GM23338 (cell line): ENCODE data around the gene SMYD3. TPM values are rescaled to one million over a fixed set of nuclear protein-coding genes. Genes with fewer than 3 reads are reported as not detected.

ENCODE experiments used
- ATAC-seq: fragments of 200-7000 bp; cut with Tn5 transposase; 3 replicates; pipeline ENCODE4 v1.9.1; 2020
- DNase-seq: peaks from one replicate; pipeline ENCODE4 v3.0.0-alpha.2; 2015; ENCODE audit warnings: low spot score
- H2AFZ ChIP-seq: fragments of 200-600 bp; sonication (generic); 2 replicates; pipeline ENCODE4 v1.8.0; 2016; ENCODE audit warnings: antibody characterized with exemption, mild to moderate bottlenecking, moderate library complexity
- H3F3A ChIP-seq: fragments of 200-600 bp; sonication (generic); replicated peaks from 2 replicates; pipeline ENCODE4 v1.8.0; 2017; ENCODE audit warnings: antibody characterized with exemption, mixed run types, low read depth
- H3K27ac ChIP-seq: fragments of 200-600 bp; sonication (generic); 2 replicates; pipeline ENCODE4 v1.6.1; 2016; ENCODE audit warnings: low read depth
- H3K27me3 ChIP-seq: fragments of 200-600 bp; sonication (generic); 2 replicates; pipeline ENCODE4 v1.8.0; 2016; ENCODE audit warnings: mild to moderate bottlenecking, mixed run types, moderate library complexity; ENCODE audit not compliant: insufficient read depth
- H3K36me3 ChIP-seq: fragments of 200-600 bp; sonication (generic); 2 replicates; pipeline ENCODE4 v1.8.0; 2016; ENCODE audit warnings: mild to moderate bottlenecking; ENCODE audit not compliant: insufficient read depth
- H3K4me1 ChIP-seq: fragments of 200-600 bp; sonication (generic); 2 replicates; pipeline ENCODE4 v1.8.0; 2016; ENCODE audit warnings: mild to moderate bottlenecking, moderate library complexity; ENCODE audit not compliant: insufficient read depth
- H3K4me2 ChIP-seq: fragments of 200-600 bp; sonication (generic); 2 replicates; pipeline ENCODE4 v1.7.1; 2017; ENCODE audit warnings: mixed run types
- H3K4me3 ChIP-seq: fragments of 200-600 bp; sonication (generic); 2 replicates; pipeline ENCODE4 v1.6.1; 2016; ENCODE audit warnings: mixed run types
- H3K79me2 ChIP-seq: fragments of 200-600 bp; sonication (generic); replicated peaks from 2 replicates; pipeline ENCODE4 v1.8.0; 2017; ENCODE audit warnings: mild to moderate bottlenecking; ENCODE audit not compliant: insufficient read depth
- H3K9me2 ChIP-seq: fragments of 200-600 bp; sonication (generic); 2 replicates; pipeline ENCODE4 v1.8.0; 2017; ENCODE audit not compliant: insufficient read depth
- H4K20me1 ChIP-seq: fragments of 200-600 bp; sonication (generic); replicated peaks from 2 replicates; pipeline ENCODE4 v1.8.0; 2017; ENCODE audit warnings: mild to moderate bottlenecking; ENCODE audit not compliant: insufficient read depth
- H3K27ac Mint-ChIP-seq: 2 replicates; pipeline ENCODE4 v1.8.0; 2020; ENCODE audit warnings: inconsistent platforms, mild to moderate bottlenecking, moderate library complexity, mixed read lengths
- H3K27me3 Mint-ChIP-seq: 3 replicates; pipeline ENCODE4 v1.8.0; 2022; ENCODE audit warnings: low read depth, mild to moderate bottlenecking, moderate library complexity, mixed read lengths, inconsistent platforms; ENCODE audit not compliant: insufficient read depth, poor library complexity
- H3K36me3 Mint-ChIP-seq: 3 replicates; pipeline ENCODE4 v1.8.0; 2021; ENCODE audit warnings: low read depth, mild to moderate bottlenecking, inconsistent platforms, moderate library complexity, mixed read lengths
- H3K4me1 Mint-ChIP-seq: 3 replicates; pipeline ENCODE4 v1.8.0; 2020; ENCODE audit warnings: mild to moderate bottlenecking, inconsistent platforms, mixed read lengths
- H3K4me3 Mint-ChIP-seq: 3 replicates; pipeline ENCODE4 v1.8.0; 2021; ENCODE audit warnings: moderate library complexity, mild to moderate bottlenecking, inconsistent platforms, mixed read lengths
- H3K9me3 Mint-ChIP-seq: 3 replicates; pipeline ENCODE4 v1.8.0; 2020; ENCODE audit warnings: moderate library complexity, mild to moderate bottlenecking, inconsistent platforms, mixed read lengths
- CREB1 ChIP-seq: fragments of 250-450 bp; sonication (Bioruptor Pico); IDR thresholded peaks from 2 replicates; pipeline ENCODE4 v1.5.0; 2020; ENCODE audit warnings: low read depth, mild to moderate bottlenecking, moderate library complexity
- CTCF ChIP-seq, 2 experiments: fragments of 200-600 bp in 1 of 2; sonication (generic) in 1 of 2; conservative IDR thresholded peaks; 2 replicates each; pipeline versions ENCODE4 v1.5.1 to v1.6.1; 2016 to 2017; ENCODE audit warnings: antibody characterized with exemption in 2 of 2, low read depth in 2 of 2, mild to moderate bottlenecking in 2 of 2, moderate library complexity in 1 of 2
- ETS1 ChIP-seq: IDR thresholded peaks from 2 replicates; pipeline ENCODE4 v1.6.1; 2016; ENCODE audit warnings: antibody characterized with exemption
- EZH2 ChIP-seq: fragments of 200-600 bp; sonication (generic); IDR thresholded peaks from one replicate; pipeline ENCODE4 v1.8.0; 2017; ENCODE audit warnings: antibody characterized with exemption, mild to moderate bottlenecking, low read depth; ENCODE audit not compliant: unreplicated experiment
- EZH2phosphoT487 ChIP-seq: fragments of 200-600 bp; sonication (generic); IDR thresholded peaks from one replicate; pipeline ENCODE4 v1.8.1; 2018; ENCODE audit warnings: antibody characterized with exemption; ENCODE audit not compliant: unreplicated experiment
- JUNB ChIP-seq: IDR thresholded peaks from one replicate; pipeline ENCODE4 v1.6.1; 2016; ENCODE audit warnings: antibody characterized with exemption; ENCODE audit not compliant: unreplicated experiment
- NANOG ChIP-seq: IDR thresholded peaks from 2 replicates; pipeline ENCODE4 v1.6.1; 2016; ENCODE audit warnings: antibody characterized with exemption, borderline replicate concordance
- POLR2AphosphoS5 ChIP-seq: IDR thresholded peaks from 2 replicates; pipeline ENCODE4 v1.6.1; 2016; ENCODE audit warnings: antibody characterized with exemption, low read depth
- STAT1 ChIP-seq: IDR thresholded peaks from one replicate; pipeline ENCODE4 v1.6.1; 2016; ENCODE audit warnings: antibody characterized with exemption; ENCODE audit not compliant: unreplicated experiment
- ZNF114 ChIP-seq: fragments of 250-450 bp; sonication (Bioruptor Pico); IDR thresholded peaks from 2 replicates; pipeline ENCODE4 v1.5.0; 2020; ENCODE audit warnings: mild to moderate bottlenecking, moderate library complexity
- ZNF331 ChIP-seq: fragments of 250-450 bp; sonication (Bioruptor Pico); IDR thresholded peaks from 2 replicates; pipeline ENCODE4 v1.5.0; 2020; ENCODE audit warnings: low read depth, mild to moderate bottlenecking, moderate library complexity
- polyA plus RNA-seq: library from polyadenylated mRNA; unstranded; fragments of >200 nt; fragmentation: Nextera tagmentation; extraction: Ambion mirVana; gene quantifications from 2 replicates; pipeline ENCODE4 v1.2.1, GENCODE V29; 2016
- total RNA-seq: library from RNA; depleted of rRNA; stranded (reverse); fragments of >200 nt; shearing (Covaris generic); gene quantifications from 2 replicates; pipeline ENCODE4 v1.2.3, GENCODE V29; 2014
- TF ChIP-seq, protein P1 (sequence below): IDR thresholded peaks from one replicate; pipeline ENCODE4 v1.6.1; 2018; ENCODE audit warnings: antibody characterized with exemption; ENCODE audit not compliant: unreplicated experiment
- TF ChIP-seq, protein P2 (sequence below): fragments of 250-450 bp; sonication (Bioruptor Pico); IDR thresholded peaks from 2 replicates; pipeline ENCODE4 v1.5.0; 2020; ENCODE audit warnings: mild to moderate bottlenecking, moderate library complexity

The SMYD3 gene
- total and polyA plus RNA-seq, 2 experiments from 2014 or later, result 31.8 to 34.4 TPM

DNA sequence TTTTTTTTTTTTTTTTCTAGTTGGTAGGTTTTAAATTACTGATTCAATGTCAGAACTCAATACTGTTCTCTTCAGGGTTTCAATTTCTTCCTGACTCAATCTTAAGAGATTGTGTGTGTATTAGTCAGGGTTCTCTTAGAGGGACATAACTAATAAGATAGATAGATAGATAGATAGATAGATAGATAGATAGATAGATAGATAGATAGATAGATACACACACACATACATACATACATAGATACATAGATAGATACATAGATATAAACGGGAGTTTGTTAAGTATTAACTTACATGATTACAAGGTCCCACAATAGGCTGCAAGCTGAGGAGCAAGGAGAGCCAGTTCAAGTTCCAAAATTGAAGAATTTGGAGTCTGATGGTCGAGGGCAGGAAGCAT, 251.3 kb downstream of the SMYD3 start:
- Histone ChIP-seq H3K27me3 (no peaks in the 10 kb centered on the region), H3K36me3 (no peaks in the 10 kb centered on the region), H3K4me1 (no peaks in the 10 kb centered on the region), H2AFZ (no peak overlapping the region), H3K9me2 (no peaks in the 10 kb centered on the region), H3K4me3 (no peak overlapping the region), H3K79me2 (no peaks in the 10 kb centered on the region), H4K20me1 (no peaks in the 10 kb centered on the region), H3K4me2 (no peak overlapping the region), H3K27ac (no peak overlapping the region), H3F3A (no peaks in the 10 kb centered on the region)
- Mint-ChIP-seq H3K4me3 (no peak overlapping the region), H3K27me3 (no peaks in the 10 kb centered on the region), H3K27ac (no peak overlapping the region), H3K9me3 (peaks cover 9% of the 10 kb centered on the region; the same call in 2 of the 3 replicates), H3K36me3 (peaks cover 2% of the 10 kb centered on the region; the same call in 1 of the 3 replicates), H3K4me1 (no peaks in the 10 kb centered on the region)
- TF ChIP-seq, protein P1, sequence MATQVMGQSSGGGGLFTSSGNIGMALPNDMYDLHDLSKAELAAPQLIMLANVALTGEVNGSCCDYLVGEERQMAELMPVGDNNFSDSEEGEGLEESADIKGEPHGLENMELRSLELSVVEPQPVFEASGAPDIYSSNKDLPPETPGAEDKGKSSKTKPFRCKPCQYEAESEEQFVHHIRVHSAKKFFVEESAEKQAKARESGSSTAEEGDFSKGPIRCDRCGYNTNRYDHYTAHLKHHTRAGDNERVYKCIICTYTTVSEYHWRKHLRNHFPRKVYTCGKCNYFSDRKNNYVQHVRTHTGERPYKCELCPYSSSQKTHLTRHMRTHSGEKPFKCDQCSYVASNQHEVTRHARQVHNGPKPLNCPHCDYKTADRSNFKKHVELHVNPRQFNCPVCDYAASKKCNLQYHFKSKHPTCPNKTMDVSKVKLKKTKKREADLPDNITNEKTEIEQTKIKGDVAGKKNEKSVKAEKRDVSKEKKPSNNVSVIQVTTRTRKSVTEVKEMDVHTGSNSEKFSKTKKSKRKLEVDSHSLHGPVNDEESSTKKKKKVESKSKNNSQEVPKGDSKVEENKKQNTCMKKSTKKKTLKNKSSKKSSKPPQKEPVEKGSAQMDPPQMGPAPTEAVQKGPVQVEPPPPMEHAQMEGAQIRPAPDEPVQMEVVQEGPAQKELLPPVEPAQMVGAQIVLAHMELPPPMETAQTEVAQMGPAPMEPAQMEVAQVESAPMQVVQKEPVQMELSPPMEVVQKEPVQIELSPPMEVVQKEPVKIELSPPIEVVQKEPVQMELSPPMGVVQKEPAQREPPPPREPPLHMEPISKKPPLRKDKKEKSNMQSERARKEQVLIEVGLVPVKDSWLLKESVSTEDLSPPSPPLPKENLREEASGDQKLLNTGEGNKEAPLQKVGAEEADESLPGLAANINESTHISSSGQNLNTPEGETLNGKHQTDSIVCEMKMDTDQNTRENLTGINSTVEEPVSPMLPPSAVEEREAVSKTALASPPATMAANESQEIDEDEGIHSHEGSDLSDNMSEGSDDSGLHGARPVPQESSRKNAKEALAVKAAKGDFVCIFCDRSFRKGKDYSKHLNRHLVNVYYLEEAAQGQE, result no peak
- no peak for TF ChIP-seq EZH2phosphoT487
- no peak for TF ChIP-seq POLR2AphosphoS5
- no peak for TF ChIP-seq CREB1 (CRISPR knock-in tag)
- no peak for TF ChIP-seq STAT1
- TF ChIP-seq JUNB, result no peak
- TF ChIP-seq ZNF331 (CRISPR knock-in tag), result no peak
- no peak for TF ChIP-seq CTCF (conservative IDR thresholded peaks at IDR 0.05; ENCODE audit: low read depth in 2 of 2)
- TF ChIP-seq EZH2, result no peak
- TF ChIP-seq ZNF114 (CRISPR knock-in tag), result no peak
- TF ChIP-seq ETS1, result no peak
- no peak for TF ChIP-seq NANOG
- TF ChIP-seq, protein P2, sequence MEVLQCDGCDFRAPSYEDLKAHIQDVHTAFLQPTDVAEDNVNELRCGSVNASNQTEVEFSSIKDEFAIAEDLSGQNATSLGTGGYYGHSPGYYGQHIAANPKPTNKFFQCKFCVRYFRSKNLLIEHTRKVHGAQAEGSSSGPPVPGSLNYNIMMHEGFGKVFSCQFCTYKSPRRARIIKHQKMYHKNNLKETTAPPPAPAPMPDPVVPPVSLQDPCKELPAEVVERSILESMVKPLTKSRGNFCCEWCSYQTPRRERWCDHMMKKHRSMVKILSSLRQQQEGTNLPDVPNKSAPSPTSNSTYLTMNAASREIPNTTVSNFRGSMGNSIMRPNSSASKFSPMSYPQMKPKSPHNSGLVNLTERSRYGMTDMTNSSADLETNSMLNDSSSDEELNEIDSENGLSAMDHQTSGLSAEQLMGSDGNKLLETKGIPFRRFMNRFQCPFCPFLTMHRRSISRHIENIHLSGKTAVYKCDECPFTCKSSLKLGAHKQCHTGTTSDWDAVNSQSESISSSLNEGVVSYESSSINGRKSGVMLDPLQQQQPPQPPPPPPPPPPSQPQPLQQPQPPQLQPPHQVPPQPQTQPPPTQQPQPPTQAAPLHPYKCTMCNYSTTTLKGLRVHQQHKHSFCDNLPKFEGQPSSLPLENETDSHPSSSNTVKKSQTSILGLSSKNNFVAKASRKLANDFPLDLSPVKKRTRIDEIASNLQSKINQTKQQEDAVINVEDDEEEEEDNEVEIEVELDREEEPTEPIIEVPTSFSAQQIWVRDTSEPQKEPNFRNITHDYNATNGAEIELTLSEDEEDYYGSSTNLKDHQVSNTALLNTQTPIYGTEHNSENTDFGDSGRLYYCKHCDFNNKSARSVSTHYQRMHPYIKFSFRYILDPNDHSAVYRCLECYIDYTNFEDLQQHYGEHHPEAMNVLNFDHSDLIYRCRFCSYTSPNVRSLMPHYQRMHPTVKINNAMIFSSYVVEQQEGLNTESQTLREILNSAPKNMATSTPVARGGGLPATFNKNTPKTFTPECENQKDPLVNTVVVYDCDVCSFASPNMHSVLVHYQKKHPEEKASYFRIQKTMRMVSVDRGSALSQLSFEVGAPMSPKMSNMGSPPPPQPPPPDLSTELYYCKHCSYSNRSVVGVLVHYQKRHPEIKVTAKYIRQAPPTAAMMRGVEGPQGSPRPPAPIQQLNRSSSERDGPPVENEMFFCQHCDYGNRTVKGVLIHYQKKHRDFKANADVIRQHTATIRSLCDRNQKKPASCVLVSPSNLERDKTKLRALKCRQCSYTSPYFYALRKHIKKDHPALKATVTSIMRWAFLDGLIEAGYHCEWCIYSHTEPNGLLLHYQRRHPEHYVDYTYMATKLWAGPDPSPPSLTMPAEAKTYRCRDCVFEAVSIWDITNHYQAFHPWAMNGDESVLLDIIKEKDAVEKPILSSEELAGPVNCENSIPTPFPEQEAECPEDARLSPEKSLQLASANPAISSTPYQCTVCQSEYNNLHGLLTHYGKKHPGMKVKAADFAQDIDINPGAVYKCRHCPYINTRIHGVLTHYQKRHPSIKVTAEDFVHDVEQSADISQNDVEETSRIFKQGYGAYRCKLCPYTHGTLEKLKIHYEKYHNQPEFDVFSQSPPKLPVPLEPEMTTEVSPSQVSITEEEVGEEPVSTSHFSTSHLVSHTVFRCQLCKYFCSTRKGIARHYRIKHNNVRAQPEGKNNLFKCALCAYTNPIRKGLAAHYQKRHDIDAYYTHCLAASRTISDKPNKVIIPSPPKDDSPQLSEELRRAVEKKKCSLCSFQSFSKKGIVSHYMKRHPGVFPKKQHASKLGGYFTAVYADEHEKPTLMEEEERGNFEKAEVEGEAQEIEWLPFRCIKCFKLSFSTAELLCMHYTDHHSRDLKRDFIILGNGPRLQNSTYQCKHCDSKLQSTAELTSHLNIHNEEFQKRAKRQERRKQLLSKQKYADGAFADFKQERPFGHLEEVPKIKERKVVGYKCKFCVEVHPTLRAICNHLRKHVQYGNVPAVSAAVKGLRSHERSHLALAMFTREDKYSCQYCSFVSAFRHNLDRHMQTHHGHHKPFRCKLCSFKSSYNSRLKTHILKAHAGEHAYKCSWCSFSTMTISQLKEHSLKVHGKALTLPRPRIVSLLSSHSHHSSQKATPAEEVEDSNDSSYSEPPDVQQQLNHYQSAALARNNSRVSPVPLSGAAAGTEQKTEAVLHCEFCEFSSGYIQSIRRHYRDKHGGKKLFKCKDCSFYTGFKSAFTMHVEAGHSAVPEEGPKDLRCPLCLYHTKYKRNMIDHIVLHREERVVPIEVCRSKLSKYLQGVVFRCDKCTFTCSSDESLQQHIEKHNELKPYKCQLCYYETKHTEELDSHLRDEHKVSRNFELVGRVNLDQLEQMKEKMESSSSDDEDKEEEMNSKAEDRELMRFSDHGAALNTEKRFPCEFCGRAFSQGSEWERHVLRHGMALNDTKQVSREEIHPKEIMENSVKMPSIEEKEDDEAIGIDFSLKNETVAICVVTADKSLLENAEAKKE, result no peak
- DNase-seq (no peak), ATAC-seq (no peak)
